A549 (cell line): ENCODE measurements around the gene CD81.

Experiments
- JUNB ChIP-seq: fragments of >200 bp; sonication (Bioruptor Twin); formaldehyde crosslinking; IDR thresholded peaks from 2 replicates; pipeline ENCODE4 v1.6.1; 2016
- NFE2L2 ChIP-seq: fragments of 150-350 bp; conservative IDR thresholded peaks from 2 replicates; pipeline ENCODE4 v1.6.1; 2014; ENCODE audit warnings: low read length
- POLR2A ChIP-seq: IDR thresholded peaks from 2 replicates; pipeline ENCODE4 v1.6.1; 2012; ENCODE audit warnings: mild to moderate bottlenecking, low read length
- USF2 ChIP-seq: fragments of 450-650 bp; IDR thresholded peaks from 2 replicates; pipeline ENCODE4 v1.6.1; 2014; ENCODE audit warnings: antibody characterized with exemption
- TF ChIP-seq, protein P1 (sequence below): fragments of >200 bp; sonication (Bioruptor Twin); formaldehyde crosslinking; IDR thresholded peaks from 3 replicates; pipeline ENCODE4 v1.5.1; 2016

GRCh38 chr11:2406451-2406850 lies 29.3 kb downstream of the CD81 start:
- TF ChIP-seq JUNB (no peak), POLR2A (no peak), USF2 (no peak), NFE2L2 (no peak)
- TF ChIP-seq, protein P1, sequence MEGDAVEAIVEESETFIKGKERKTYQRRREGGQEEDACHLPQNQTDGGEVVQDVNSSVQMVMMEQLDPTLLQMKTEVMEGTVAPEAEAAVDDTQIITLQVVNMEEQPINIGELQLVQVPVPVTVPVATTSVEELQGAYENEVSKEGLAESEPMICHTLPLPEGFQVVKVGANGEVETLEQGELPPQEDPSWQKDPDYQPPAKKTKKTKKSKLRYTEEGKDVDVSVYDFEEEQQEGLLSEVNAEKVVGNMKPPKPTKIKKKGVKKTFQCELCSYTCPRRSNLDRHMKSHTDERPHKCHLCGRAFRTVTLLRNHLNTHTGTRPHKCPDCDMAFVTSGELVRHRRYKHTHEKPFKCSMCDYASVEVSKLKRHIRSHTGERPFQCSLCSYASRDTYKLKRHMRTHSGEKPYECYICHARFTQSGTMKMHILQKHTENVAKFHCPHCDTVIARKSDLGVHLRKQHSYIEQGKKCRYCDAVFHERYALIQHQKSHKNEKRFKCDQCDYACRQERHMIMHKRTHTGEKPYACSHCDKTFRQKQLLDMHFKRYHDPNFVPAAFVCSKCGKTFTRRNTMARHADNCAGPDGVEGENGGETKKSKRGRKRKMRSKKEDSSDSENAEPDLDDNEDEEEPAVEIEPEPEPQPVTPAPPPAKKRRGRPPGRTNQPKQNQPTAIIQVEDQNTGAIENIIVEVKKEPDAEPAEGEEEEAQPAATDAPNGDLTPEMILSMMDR, result no peak
